ENCODE measurements around the gene SUSD3. TPM values are rescaled to one million over a fixed set of nuclear protein-coding genes. Genes with fewer than 3 reads are reported as not detected.

The SUSD3 gene
- total RNA-seq, 2 experiments from 2014 or later, result 34.6 to 36.7 TPM

DNA sequence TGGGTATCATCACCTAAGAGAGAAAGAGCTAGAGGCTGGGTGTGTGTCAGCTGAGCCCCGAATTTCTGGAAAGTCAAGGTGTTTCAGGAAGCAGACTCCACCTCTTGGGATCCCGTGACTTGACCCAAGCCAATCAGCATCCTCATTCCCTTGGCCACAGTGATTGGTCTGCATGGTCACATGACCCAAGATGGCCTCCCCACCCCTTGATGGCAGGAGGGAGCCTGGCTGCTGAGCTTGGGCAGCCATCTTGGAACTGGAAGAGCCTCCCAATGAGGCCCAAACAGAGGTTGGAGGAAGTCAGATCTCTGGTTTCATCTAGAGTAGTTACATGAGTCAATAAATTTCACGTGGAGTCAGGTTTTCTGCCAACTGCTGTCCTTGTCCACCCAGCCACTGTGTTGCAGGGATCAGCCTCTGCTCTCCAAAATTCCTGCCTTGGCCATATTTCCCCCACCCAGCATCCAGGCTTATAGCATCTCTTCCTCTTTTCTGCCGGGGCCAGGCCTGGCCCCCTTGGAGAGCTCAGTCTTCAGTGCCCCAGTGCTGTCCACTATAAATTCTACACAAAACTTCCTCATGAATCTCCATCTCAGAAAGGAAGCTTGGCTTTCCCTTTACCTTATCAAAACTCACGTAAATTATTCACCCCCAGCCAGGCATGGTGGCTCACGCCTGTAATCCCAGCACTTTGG lies 17.2 kb upstream of the SUSD3 start:
- peaks cover 3% of the 10 kb centered on the region for H3K36me3 Mint-ChIP-seq (ENCODE audit: low read depth)
- ChIA-PET CTCF (interaction anchor here (0.8 to 2.9 kb wide), 5 partner anchors 9 to 84 kb away, joined by 3 to 7 read pairs (median 4); no protein-coding TSS in a partner anchor), POLR2A (interaction anchor here (1.0 to 2.1 kb wide), 3 partner anchors 9 to 18 kb away, joined by 3 to 6 read pairs (median 5); no protein-coding TSS in a partner anchor)
- intact Hi-C loops (cut with micrococcal nuclease), result no loop called here
- peak; percentile 54 for DNase-seq
- H3K9me3 Mint-ChIP-seq, result no peaks in the 10 kb centered on the region
- TF ChIP-seq, protein P1, sequence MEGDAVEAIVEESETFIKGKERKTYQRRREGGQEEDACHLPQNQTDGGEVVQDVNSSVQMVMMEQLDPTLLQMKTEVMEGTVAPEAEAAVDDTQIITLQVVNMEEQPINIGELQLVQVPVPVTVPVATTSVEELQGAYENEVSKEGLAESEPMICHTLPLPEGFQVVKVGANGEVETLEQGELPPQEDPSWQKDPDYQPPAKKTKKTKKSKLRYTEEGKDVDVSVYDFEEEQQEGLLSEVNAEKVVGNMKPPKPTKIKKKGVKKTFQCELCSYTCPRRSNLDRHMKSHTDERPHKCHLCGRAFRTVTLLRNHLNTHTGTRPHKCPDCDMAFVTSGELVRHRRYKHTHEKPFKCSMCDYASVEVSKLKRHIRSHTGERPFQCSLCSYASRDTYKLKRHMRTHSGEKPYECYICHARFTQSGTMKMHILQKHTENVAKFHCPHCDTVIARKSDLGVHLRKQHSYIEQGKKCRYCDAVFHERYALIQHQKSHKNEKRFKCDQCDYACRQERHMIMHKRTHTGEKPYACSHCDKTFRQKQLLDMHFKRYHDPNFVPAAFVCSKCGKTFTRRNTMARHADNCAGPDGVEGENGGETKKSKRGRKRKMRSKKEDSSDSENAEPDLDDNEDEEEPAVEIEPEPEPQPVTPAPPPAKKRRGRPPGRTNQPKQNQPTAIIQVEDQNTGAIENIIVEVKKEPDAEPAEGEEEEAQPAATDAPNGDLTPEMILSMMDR (IDR thresholded peaks at IDR 0.05), result no peak
- peaks cover 55% of the 10 kb centered on the region for H3K4me1 Mint-ChIP-seq (ENCODE audit: low read depth)
- no peak overlapping the region for H3K4me3 Mint-ChIP-seq
- H3K27me3 Mint-ChIP-seq, result no peaks in the 10 kb centered on the region
- peak; percentile 69 for ATAC-seq
- peak overlapping the region; percentile 56 for H3K27ac Mint-ChIP-seq

DNA sequence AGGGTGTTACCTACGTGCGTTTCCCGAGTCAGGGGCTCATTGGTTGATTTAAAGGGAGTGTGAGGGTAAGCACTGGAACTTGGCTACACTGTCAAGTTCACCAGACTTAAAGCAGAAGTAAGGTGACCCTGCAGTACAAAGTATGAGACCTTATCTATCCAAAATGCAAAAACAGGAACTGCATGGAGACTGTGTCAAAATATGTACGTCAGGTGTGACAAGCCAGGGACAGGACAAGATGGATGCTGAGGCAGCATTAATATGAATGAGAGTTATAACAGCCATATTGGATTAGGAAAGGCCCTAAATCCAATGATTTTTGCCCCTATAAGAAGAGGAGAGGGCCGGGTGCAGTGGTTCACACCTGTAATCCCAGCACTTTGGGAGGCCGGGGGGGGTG lies 15.4 kb upstream of the SUSD3 start:
- no peak overlapping the region for H3K4me3 Mint-ChIP-seq
- intact Hi-C loops (cut with micrococcal nuclease), result no loop called here
- no peak for ATAC-seq

DNA sequence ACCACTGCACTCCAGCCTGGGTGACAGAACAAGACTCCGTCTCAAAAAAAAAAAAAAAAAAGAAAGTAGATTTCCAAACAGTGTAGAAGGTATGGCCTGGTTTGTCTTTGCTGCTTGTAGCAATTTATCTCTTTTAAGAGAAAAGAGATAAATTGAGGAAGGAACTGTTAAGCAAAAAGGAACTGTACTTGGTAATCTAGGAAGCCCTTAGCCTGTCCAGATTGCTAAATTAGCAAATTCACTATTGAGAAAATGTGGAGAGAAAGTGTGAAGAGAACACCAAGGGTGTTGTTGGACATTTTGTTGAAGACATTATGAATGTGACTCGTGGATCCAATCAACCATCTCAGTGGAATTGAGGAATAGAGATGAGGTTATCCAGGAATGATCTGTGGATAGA lies 13.0 kb upstream of the SUSD3 start:
- H3K27me3 Mint-ChIP-seq, result no peaks in the 10 kb centered on the region
- intact Hi-C loops (cut with micrococcal nuclease), result no loop called here
- TF ChIP-seq, protein P1 (IDR thresholded peaks at IDR 0.05), result no peak
- H3K4me1 Mint-ChIP-seq (ENCODE audit: low read depth), result peaks cover 30% of the 10 kb centered on the region
- H3K9me3 Mint-ChIP-seq, result no peaks in the 10 kb centered on the region
- ATAC-seq (no peak), DNase-seq (no peak)
- no peak overlapping the region for H3K4me3 Mint-ChIP-seq
- no peak overlapping the region for H3K27ac Mint-ChIP-seq
- POLR2A ChIA-PET, result interaction anchor here (0.7 to 1.6 kb wide), 2 partner anchors 12 to 31 kb away, joined by 3 to 7 read pairs; no protein-coding TSS in a partner anchor
- CTCF ChIA-PET, result no interaction called here
- H3K36me3 Mint-ChIP-seq (ENCODE audit: low read depth), result no peaks in the 10 kb centered on the region

More for the DNA sequence above, 15.4 kb upstream of the SUSD3 start:
- ChIA-PET POLR2A (no interaction called here), CTCF (no interaction called here)
- TF ChIP-seq, protein P1 (IDR thresholded peaks at IDR 0.05), result no peak
- no peak for DNase-seq
- Mint-ChIP-seq H3K27me3 (no peaks in the 10 kb centered on the region), H3K9me3 (no peaks in the 10 kb centered on the region), H3K4me1 (ENCODE audit: low read depth) (peaks cover 39% of the 10 kb centered on the region), H3K27ac (no peak overlapping the region), H3K36me3 (ENCODE audit: low read depth) (no peaks in the 10 kb centered on the region)

DNA sequence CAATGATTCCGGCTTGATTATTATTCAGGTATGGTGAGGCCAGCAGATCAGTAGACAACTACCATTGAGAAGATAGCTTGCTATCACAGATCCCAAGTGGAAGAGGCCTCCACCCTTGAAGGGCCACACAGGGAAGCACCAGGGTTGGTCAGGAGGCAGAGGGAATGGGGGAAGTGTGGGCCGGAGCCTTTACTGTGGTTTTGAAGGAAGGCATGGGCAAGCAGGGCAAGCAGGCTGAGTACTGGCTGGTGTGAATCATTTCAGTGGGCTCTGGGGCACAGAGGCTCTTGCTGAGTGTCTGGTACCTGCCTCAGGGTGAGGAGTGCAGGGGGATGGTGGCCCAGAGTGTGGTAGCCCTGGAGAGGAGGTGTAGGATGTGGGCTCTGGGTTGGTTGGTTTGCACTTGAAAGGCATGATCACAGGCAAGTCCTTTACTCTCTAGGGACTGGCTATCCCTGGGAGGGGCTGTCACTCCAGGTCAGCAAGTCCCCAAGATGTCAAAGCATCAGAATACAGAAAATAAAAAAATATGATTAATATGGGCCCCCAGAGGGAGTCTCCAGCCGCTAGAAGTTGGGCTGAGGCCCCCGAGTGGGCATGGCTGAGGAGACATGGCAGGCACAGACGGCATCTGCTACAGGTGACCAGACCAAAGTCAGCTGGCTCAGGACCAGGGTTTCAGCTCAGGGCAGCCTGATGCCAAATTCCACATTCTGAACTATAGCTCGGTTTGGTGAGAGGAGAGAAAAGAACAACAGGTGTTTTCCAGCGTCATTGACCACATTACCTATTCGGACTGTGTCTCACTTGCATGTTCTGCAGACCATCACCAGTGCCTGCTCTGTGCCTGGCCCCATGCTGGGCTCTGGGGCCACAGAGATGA lies 9.7 kb upstream of the SUSD3 start:
- DNase-seq (no peak), ATAC-seq (peak; percentile 41)
- POLR2A ChIA-PET, result interaction anchor here (1.3 to 2.3 kb wide), 3 partner anchors 8 to 43 kb away, joined by 3 to 6 read pairs (median 3); no protein-coding TSS in a partner anchor
- Mint-ChIP-seq H3K4me3 (no peak overlapping the region), H3K9me3 (no peaks in the 10 kb centered on the region), H3K4me1 (ENCODE audit: low read depth) (peaks cover 16% of the 10 kb centered on the region), H3K27ac (no peak overlapping the region), H3K36me3 (ENCODE audit: low read depth) (no peaks in the 10 kb centered on the region), H3K27me3 (no peaks in the 10 kb centered on the region)
- CTCF ChIA-PET, result interaction anchor here (1.1 to 1.5 kb wide), 2 partner anchors 9 to 11 kb away, joined by 3 to 4 read pairs; no protein-coding TSS in a partner anchor
- intact Hi-C loops (cut with micrococcal nuclease), result no loop called here
- TF ChIP-seq, protein P1 (IDR thresholded peaks at IDR 0.05), result no peak

Measured in activated CD8-positive, alpha-beta T cell treated with anti-CD3 and anti-CD28 coated beads for 36 hours (primary cell).